ENCODE measurements around the gene MAGEA12. TPM values are rescaled to one million over a fixed set of nuclear protein-coding genes. Genes with fewer than 3 reads are reported as not detected.
"Not testable (repeated sequence)": the region's sequence is repeated elsewhere in the genome, so short reads cannot be mapped to it uniquely, and the experiment has no call there.

The MAGEA12 gene, protein sequence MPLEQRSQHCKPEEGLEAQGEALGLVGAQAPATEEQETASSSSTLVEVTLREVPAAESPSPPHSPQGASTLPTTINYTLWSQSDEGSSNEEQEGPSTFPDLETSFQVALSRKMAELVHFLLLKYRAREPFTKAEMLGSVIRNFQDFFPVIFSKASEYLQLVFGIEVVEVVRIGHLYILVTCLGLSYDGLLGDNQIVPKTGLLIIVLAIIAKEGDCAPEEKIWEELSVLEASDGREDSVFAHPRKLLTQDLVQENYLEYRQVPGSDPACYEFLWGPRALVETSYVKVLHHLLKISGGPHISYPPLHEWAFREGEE
- polyA plus RNA-seq (ENCODE audit: insufficient read length in 4 of 4) = not detected

DNA sequence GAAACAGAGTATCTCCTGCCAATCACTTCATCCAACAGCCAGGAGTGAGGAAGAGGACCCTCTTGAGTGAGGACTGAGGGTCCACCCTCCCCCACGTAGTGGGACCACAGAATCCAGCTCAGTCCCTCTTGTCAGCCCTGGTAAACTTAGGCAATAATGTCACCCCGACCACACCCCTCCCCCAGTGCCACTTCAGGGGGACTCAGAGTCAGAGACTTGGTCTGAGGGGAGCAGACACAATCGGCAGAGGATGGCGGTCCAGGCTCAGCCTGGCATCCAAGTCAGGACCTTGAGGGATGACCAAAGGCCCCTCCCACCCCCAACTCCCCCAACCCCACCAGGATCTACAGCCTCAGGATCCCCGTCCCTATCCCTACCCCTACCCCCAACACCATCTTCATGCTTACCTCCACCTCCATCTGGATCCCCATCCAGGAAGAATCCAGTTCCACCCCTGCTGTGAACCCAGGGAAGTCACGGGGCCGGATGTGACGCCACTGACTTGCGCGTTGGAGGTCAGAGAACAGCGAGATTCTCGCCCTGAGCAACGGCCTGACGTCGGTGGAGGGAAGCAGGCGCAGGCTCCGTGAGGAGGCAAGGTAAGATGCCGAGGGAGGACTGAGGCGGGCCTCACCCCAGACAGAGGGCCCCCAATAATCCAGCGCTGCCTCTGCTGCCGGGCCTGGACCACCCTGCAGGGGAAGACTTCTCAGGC, at the start of gene MAGEA12, which contains the start of gene CSAG1:
TSS of gene MAGEA12 (plus strand) at position 497 of the 715 bp plus-strand sequence. CDS start 2,405 bp downstream, outside the sequence.
TSS of gene CSAG1 (minus strand) at position 461 of the 715 bp plus-strand sequence. CDS start 1,261 bp downstream, outside the sequence.
- no peak for DNase-seq (ENCODE audit: low read depth in 4 of 4, low spot score in 3 of 4)

DNA sequence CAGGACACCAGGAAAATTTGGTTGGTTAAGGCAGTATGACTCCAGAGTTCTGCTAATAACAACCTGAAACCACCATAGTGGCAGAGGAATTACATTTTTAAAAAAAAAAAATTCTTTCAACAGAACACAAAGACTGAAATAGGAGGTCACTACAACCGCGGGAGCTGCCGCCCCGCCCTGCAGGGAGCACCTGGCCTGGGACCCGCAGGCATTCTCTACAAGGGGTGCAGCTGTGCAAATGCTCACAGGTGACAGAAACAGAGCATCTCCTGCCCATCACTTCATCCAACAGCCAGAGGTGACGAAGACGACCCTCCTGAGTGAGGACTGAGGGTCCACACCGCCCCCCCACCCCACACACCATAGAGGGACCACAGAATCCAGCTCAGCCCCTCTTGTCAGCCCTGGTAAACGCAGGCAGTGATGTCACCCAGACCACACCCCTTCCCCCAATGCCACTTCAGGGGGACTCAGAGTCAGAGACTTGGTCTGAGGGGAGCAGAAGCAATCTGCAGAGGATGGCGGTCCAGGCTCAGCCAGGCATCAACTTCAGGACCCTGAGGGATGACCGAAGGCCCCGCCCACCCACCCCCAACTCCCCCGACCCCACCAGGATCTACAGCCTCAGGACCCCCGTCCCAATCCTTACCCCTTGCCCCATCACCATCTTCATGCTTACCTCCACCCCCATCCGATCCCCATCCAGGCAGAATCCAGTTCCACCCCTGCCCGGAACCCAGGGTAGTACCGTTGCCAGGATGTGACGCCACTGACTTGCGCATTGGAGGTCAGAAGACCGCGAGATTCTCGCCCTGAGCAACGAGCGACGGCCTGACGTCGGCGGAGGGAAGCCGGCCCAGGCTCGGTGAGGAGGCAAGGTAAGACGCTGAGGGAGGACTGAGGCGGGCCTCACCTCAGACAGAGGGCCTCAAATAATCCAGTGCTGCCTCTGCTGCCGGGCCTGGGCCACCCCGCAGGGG, 35.3 kb upstream of the MAGEA12 start, which contains the start of gene MAGEA3:
TSS of gene MAGEA3 (plus strand) at position 843 of the 980 bp plus-strand sequence. CDS start 2,039 bp downstream, outside the sequence.
- not testable (repeated sequence) for DNase-seq (ENCODE audit: low read depth in 4 of 4, low spot score in 3 of 4)

DNA sequence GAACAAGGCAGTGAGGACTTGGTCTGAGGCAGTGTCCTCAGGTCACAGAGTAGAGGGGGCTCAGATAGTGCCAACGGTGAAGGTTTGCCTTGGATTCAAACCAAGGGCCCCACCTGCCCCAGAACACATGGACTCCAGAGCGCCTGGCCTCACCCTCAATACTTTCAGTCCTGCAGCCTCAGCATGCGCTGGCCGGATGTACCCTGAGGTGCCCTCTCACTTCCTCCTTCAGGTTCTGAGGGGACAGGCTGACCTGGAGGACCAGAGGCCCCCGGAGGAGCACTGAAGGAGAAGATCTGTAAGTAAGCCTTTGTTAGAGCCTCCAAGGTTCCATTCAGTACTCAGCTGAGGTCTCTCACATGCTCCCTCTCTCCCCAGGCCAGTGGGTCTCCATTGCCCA, 33.2 kb upstream of the MAGEA12 start:
- not testable (repeated sequence) for DNase-seq (ENCODE audit: low read depth in 4 of 4, low spot score in 3 of 4)

DNA sequence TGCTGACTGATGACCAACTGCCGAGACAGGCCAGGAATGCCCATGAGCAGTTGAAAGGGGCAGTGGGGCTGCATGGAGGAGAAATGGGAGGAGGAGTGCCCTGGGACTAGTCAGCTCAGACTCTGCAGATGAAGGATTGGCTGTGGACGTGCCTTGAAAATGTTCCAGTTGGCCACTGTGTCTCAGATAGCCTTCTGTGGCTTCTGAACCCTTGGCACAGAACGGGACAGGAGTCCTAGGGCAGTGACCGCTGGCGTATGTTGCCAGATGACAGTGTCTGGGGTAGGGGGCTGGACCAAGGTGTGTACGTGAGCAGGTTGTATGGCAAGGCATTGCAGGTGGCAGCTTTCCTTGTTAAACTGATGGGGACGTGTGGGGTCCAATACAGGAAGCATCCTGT, 27.1 kb upstream of the MAGEA12 start:
- not testable (repeated sequence) for DNase-seq (ENCODE audit: low read depth in 4 of 4, low spot score in 3 of 4)

DNA sequence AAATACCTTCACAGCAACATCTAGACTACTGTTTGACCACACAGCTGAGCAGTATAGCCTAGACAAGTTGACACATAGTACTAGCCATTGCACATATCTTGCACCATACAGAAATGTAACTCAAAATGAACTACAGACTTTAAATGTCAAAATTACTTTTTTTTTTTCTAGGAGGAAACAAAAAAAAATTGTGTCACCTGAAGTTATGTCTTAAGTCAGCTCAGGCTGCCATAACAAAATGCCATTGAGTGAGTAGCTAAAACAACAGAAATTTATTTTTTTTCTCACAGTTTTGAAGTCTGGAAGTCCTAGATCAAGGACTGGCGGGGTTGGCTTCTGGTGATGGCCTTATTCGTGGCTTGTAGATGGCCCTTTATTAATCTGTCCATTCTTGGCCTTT, 24.4 kb upstream of the MAGEA12 start, which contains the start of gene CSAG2:
TSS of gene CSAG2 (minus strand) at position 101 of the 400 bp plus-strand sequence. CDS start 161 bp downstream, outside the sequence.
- not testable (repeated sequence) for DNase-seq (ENCODE audit: low read depth in 4 of 4, low spot score in 3 of 4)

DNA sequence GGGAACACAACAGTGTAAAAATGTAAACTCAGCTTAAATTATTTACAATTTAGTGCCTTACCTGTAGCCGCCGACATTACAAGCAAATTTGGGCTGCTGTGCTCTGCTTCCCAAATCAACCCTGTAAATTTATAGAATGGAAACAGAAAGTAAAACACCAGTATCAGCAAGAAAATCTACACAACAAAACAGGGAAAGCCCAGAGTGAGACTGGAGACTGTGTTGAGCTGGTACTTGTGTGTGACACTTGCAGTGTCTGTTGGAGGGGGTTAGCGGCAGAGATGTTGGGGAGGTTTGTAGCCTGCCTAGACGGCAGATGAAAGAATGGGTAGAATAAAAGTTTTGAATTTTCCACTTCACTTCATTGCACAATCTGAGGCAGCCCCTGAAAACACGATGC, 20.4 kb upstream of the MAGEA12 start:
- not testable (repeated sequence) for DNase-seq (ENCODE audit: low read depth in 4 of 4, low spot score in 3 of 4)

DNA sequence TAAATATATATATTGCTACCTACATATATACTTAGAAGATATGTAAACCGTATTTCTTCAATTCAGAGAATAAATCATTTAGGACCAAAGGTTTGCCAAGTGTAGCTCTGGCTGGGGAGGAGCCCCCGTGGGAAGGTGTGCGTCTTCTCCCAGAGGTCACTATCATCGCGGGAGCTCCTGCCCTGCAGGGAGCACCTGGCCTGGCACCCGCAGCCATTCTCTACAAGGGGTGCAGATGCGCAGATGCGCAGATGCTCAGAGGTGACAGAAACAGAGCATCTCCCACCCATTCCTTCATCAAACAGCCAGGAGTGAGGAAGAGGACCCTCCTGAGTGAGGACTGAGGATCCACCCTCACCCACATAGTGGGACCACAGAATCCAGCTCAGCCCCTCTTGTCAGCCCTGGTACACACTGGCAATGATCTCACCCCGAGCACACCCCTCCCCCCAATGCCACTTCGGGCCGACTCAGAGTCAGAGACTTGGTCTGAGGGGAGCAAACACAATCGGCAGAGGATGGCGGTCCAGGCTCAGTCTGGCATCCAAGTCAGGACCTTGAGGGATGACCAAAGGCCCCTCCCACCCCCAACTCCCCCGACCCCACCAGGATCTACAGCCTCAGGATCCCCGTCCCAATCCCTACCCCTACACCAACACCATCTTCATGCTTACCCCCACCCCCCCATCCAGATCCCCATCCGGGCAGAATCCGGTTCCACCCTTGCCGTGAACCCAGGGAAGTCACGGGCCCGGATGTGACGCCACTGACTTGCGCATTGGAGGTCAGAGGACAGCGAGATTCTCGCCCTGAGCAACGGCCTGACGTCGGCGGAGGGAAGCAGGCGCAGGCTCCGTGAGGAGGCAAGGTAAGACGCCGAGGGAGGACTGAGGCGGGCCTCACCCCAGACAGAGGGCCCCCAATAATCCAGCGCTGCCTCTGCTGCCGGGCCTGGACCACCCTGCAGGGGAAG, 19.5 kb upstream of the MAGEA12 start, which contains the start of gene MAGEA2B:
TSS of gene MAGEA2B (plus strand) at position 814 of the 973 bp plus-strand sequence. CDS start 2,479 bp downstream, outside the sequence.
- not testable (repeated sequence) for DNase-seq (ENCODE audit: low read depth in 4 of 4, low spot score in 3 of 4)

DNA sequence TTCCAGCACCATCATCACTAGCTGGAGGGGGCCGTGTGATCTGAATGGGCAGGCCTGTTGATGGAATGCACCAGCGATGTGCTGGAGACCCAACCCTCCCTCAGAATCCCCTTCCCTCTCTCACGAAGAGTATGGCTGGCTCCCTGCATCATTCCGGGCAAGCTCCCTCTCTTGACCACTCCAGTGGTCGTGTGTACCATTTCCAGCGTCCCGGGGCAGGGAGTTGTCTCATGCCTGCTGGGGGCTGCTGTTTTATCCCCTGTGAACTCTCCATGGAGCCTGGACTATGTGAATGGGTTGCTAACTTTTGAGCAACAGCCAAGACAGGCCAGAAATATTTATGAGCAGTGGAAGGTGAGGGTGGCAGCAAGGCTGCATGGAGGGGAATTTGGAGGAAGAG, 8.1 kb upstream of the MAGEA12 start:
- DNase-seq (ENCODE audit: low read depth in 4 of 4, low spot score in 3 of 4) = no peak

DNA sequence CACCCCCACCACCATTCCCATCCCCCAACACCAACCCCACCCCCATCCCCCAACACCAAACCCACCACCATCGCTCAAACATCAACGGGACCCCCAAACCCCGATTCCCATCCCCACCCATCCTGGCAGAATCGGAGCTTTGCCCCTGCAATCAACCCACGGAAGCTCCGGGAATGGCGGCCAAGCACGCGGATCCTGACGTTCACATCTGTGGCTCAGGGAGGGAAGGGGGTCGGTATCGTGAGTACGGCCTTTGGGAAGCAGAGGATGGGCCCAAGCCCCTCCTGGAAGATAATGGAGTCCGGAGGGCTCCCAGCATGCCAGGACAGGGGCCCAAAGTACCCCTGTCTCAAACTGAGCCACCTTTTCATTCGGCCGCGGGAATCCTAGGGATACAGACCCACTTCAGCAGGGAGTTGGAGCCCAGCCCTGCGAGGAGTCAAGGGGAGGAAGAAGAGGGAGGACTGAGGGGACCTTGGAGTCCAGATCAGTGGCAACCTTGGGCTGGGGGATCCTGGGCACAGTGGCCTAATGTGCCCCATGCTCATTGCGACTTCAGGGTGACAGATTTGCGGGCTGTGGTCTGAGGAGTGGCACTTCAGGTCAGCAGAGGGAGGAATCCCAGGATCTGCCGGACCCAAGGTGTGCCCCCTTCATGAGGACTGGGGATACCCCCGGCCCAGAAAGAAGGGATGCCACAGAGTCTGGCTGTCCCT, 744 bp downstream of the MAGEA12 start:
- DNase-seq (ENCODE audit: low read depth in 4 of 4, low spot score in 3 of 4) = not testable (repeated sequence)

DNA sequence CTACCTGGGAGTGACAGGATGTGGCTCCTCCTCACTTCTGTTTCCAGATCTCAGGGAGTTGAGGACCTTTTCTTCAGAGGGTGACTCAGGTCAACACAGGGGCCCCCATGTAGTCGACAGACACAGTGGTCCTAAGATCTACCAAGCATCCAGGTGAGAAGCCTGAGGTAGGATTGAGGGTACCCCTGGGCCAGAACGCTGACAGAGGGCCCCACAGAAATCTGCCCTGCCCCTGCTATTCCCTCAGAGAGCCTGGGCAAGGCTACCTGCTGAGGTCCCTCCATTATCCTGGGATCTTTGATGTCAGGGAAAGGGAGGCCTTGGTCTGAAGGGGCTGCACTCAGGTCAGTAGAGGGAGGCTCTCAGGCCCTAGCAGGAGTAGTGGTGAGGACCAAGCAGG, 1.5 kb downstream of the MAGEA12 start:
- no peak for DNase-seq (ENCODE audit: low read depth in 4 of 4, low spot score in 3 of 4)

DNA sequence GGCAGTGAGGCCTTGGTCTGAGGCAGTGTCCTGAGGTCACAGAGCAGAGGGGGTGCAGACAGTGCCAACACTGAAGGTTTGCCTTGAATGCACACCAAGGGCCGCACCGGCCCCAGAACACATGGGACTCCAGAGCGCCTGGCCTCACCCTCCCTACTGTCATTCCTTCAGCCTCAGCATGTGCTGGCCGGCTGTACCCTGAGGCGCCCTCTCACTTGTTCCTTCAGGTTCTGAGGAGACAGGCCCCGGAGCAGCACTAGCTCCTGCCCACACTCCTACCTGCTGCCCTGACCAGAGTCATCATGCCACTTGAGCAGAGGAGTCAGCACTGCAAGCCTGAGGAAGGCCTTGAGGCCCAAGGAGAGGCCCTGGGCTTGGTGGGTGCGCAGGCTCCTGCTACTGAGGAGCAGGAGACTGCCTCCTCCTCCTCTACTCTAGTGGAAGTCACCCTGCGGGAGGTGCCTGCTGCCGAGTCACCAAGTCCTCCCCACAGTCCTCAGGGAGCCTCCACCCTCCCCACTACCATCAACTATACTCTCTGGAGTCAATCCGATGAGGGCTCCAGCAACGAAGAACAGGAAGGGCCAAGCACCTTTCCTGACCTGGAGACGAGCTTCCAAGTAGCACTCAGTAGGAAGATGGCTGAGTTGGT, 2.4 kb downstream of the MAGEA12 start:
- DNase-seq (ENCODE audit: low read depth in 4 of 4, low spot score in 3 of 4) = no peak

DNA sequence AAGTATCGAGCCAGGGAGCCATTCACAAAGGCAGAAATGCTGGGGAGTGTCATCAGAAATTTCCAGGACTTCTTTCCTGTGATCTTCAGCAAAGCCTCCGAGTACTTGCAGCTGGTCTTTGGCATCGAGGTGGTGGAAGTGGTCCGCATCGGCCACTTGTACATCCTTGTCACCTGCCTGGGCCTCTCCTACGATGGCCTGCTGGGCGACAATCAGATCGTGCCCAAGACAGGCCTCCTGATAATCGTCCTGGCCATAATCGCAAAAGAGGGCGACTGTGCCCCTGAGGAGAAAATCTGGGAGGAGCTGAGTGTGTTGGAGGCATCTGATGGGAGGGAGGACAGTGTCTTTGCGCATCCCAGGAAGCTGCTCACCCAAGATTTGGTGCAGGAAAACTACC, 3.0 kb downstream of the MAGEA12 start:
- DNase-seq (ENCODE audit: low read depth in 4 of 4, low spot score in 3 of 4) = not testable (repeated sequence)

DNA sequence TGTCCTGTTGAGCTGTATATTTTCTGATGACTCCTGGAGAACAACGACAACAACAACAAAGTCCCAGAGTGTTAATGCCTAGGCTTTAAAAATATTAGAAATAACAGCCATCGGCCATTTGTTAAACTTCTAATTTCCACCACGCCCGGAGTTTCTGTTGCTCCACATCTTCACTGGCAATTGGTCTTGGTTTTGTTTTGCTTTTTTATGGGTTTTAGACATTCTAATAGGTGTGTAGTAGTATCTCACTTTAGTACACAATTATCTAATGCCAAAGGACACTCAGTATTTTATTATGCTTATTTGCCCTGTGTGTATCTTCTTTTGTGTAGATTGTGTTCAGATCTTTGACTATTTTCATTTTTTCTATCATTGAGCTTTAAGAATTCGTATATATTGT, 5.0 kb downstream of the MAGEA12 start:
- DNase-seq (ENCODE audit: low read depth in 4 of 4, low spot score in 3 of 4) = no peak

DNA sequence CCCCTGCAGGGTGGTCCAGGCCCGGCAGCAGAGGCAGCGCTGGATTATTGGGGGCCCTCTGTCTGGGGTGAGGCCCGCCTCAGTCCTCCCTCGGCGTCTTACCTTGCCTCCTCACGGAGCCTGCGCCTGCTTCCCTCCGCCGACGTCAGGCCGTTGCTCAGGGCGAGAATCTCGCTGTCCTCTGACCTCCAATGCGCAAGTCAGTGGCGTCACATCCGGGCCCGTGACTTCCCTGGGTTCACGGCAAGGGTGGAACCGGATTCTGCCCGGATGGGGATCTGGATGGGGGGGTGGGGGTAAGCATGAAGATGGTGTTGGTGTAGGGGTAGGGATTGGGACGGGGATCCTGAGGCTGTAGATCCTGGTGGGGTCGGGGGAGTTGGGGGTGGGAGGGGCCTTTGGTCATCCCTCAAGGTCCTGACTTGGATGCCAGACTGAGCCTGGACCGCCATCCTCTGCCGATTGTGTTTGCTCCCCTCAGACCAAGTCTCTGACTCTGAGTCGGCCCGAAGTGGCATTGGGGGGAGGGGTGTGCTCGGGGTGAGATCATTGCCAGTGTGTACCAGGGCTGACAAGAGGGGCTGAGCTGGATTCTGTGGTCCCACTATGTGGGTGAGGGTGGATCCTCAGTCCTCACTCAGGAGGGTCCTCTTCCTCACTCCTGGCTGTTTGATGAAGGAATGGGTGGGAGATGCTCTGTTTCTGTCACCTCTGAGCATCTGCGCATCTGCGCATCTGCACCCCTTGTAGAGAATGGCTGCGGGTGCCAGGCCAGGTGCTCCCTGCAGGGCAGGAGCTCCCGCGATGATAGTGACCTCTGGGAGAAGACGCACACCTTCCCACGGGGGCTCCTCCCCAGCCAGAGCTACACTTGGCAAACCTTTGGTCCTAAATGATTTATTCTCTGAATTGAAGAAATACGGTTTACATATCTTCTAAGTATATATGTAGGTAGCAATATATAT, 20.4 kb downstream of the MAGEA12 start, which contains the start of gene MAGEA2:
TSS of gene MAGEA2 (minus strand) at position 157 of the 965 bp plus-strand sequence. CDS start 2,479 bp downstream, outside the sequence.
- not testable (repeated sequence) for DNase-seq (ENCODE audit: low read depth in 4 of 4, low spot score in 3 of 4)

DNA sequence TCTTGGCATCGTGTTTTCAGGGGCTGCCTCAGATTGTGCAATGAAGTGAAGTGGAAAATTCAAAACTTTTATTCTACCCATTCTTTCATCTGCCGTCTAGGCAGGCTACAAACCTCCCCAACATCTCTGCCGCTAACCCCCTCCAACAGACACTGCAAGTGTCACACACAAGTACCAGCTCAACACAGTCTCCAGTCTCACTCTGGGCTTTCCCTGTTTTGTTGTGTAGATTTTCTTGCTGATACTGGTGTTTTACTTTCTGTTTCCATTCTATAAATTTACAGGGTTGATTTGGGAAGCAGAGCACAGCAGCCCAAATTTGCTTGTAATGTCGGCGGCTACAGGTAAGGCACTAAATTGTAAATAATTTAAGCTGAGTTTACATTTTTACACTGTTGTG, 21.3 kb downstream of the MAGEA12 start:
- not testable (repeated sequence) for DNase-seq (ENCODE audit: low read depth in 4 of 4, low spot score in 3 of 4)

DNA sequence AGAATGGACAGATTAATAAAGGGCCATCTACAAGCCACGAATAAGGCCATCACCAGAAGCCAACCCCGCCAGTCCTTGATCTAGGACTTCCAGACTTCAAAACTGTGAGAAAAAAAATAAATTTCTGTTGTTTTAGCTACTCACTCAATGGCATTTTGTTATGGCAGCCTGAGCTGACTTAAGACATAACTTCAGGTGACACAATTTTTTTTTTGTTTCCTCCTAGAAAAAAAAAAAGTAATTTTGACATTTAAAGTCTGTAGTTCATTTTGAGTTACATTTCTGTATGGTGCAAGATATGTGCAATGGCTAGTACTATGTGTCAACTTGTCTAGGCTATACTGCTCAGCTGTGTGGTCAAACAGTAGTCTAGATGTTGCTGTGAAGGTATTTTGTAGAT, 25.4 kb downstream of the MAGEA12 start, which contains the start of gene CSAG3:
TSS of gene CSAG3 (plus strand) at position 301 of the 400 bp plus-strand sequence.
- DNase-seq (ENCODE audit: low read depth in 4 of 4, low spot score in 3 of 4) = not testable (repeated sequence)
